HG02943 (cell line): ENCODE measurements around the gene ROBO2.

Source experiments
- ATAC-seq: cut with Tn5 transposase; IDR thresholded peaks from one replicate; pipeline ENCODE4 v1.9.1; 2021; ENCODE audit warnings: mild to moderate bottlenecking, low read depth, moderate library complexity; ENCODE audit not compliant: unreplicated experiment

The ROBO2 gene

GRCh38 chr3:77320514-77320913, 280.6 kb downstream of the ROBO2 start:
- no peak for ATAC-seq

- no peak for ATAC-seq
These were observed 281.7 kb downstream of the ROBO2 start for GRCh38 chr3:77321646-77322045.

- ATAC-seq = no peak
These were observed 283.7 kb downstream of the ROBO2 start for GRCh38 chr3:77323626-77324025.

GRCh38 chr3:77324105-77324504, 284.2 kb downstream of the ROBO2 start:
- no peak for ATAC-seq

GRCh38 chr3:77325280-77325679, 285.4 kb downstream of the ROBO2 start:
- ATAC-seq = no peak

- ATAC-seq = no peak
These were observed 285.8 kb downstream of the ROBO2 start for GRCh38 chr3:77325702-77326101.

- no peak for ATAC-seq
These were observed 286.7 kb downstream of the ROBO2 start for GRCh38 chr3:77326586-77326985.

GRCh38 chr3:77328690-77329089, 288.8 kb downstream of the ROBO2 start:
- ATAC-seq = no peak

GRCh38 chr3:77329116-77329515, 289.2 kb downstream of the ROBO2 start:
- no peak for ATAC-seq

GRCh38 chr3:77338195-77338594, 298.3 kb downstream of the ROBO2 start:
- no peak for ATAC-seq

- no peak for ATAC-seq
These were observed 302.1 kb downstream of the ROBO2 start for GRCh38 chr3:77342027-77342426.

- no peak for ATAC-seq
These were observed 302.8 kb downstream of the ROBO2 start for GRCh38 chr3:77342688-77343087.

- ATAC-seq = no peak
These were observed 305.1 kb downstream of the ROBO2 start for GRCh38 chr3:77345009-77345408.

- ATAC-seq = no peak
These were observed 308.5 kb downstream of the ROBO2 start for GRCh38 chr3:77348244-77348855.

GRCh38 chr3:77354958-77355357, 315.1 kb downstream of the ROBO2 start:
- no peak for ATAC-seq

GRCh38 chr3:77362936-77363335, 323.0 kb downstream of the ROBO2 start:
- no peak for ATAC-seq

GRCh38 chr3:77365152-77365551, 325.3 kb downstream of the ROBO2 start:
- no peak for ATAC-seq

- ATAC-seq = no peak
These were observed 330.5 kb downstream of the ROBO2 start for GRCh38 chr3:77370413-77370812.

GRCh38 chr3:77372018-77372417, 332.1 kb downstream of the ROBO2 start:
- no peak for ATAC-seq

- no peak for ATAC-seq
These were observed 332.9 kb downstream of the ROBO2 start for GRCh38 chr3:77372634-77373346.

GRCh38 chr3:77373619-77374018, 333.7 kb downstream of the ROBO2 start:
- ATAC-seq = no peak

- ATAC-seq = no peak
These were observed 336.6 kb downstream of the ROBO2 start for GRCh38 chr3:77376511-77376910.
